GM10248 (cell line): ENCODE data around the gene SDF2L1.
"Not testable (repeated sequence)": the region's sequence is repeated elsewhere in the genome, so short reads cannot be mapped to it uniquely, and the experiment has no call there.

Experiments
- CTCF ChIA-PET: fragments of 300-600 bp; sonication (Branson Sonifier 250); formaldehyde crosslinking; extraction: SDS; loops from one replicate; lab custom pipeline; 2021; ENCODE audit warnings: antibody characterized with exemption; lab: Yijun Ruan, JAX
- POLR2A ChIA-PET: fragments of 350-650 bp; sonication (Branson Sonifier 250); formaldehyde crosslinking; extraction: SDS; loops from one replicate; lab custom pipeline; 2020; ENCODE audit warnings: antibody characterized with exemption; lab: Yijun Ruan, JAX
- DNase-seq: peaks from one replicate; pipeline ENCODE4 v3.0.0; 2012; ENCODE audit errors: extremely low spot score
- TF ChIP-seq, protein P1 (sequence below): IDR thresholded peaks from 2 replicates; pipeline ENCODE4 v1.5.1; 2012; ENCODE audit warnings: mild to moderate bottlenecking, low read depth; ENCODE audit errors: extremely low read depth, missing control alignments, control extremely low read depth

Gene SDF2L1

DNA sequence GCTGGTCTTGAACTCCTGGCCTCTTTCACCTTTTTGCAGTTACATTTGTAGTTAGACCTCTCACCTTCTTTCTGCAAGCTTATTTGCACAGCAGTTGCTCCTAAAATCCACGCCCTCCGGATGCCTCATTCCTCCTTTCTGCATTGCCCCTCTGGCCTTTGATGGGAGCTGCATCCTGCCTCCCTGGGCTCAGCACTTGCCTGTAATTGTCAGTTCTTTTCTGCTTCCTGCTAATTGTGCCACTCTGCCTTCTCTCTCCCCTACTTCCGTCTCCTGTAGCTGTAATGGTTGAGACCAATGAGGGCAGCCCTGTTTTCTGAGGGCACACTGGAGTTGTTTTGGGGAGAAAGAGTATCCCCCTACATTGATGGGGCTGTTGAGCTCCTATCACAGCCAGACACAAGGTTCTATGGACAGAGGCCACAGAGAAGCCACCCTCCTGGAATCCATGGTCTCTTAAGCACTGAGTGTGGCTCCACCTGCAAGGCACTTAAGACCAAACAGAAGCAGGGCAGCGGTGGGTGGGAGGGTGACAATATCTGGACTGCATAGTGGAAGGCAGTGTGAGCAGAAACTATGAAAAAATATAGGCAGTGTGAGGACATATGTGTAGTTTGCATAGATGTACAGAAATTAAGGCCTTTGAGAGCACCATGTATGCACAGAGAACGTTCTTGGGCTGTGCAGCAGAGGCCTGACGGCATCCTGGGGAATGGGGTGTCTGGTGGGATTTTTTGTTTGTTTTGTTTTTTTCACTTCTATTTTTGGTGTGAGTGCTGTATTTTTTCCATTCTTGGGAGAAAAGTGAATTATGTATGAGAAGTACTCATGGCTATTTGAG lies 42.8 kb upstream of the SDF2L1 start:
- TF ChIP-seq, protein P1, sequence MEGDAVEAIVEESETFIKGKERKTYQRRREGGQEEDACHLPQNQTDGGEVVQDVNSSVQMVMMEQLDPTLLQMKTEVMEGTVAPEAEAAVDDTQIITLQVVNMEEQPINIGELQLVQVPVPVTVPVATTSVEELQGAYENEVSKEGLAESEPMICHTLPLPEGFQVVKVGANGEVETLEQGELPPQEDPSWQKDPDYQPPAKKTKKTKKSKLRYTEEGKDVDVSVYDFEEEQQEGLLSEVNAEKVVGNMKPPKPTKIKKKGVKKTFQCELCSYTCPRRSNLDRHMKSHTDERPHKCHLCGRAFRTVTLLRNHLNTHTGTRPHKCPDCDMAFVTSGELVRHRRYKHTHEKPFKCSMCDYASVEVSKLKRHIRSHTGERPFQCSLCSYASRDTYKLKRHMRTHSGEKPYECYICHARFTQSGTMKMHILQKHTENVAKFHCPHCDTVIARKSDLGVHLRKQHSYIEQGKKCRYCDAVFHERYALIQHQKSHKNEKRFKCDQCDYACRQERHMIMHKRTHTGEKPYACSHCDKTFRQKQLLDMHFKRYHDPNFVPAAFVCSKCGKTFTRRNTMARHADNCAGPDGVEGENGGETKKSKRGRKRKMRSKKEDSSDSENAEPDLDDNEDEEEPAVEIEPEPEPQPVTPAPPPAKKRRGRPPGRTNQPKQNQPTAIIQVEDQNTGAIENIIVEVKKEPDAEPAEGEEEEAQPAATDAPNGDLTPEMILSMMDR = no peak
- ChIA-PET POLR2A (no interaction called here), CTCF (interaction anchor here (1.1 to 1.8 kb wide), 2 partner anchors 11 to 30 kb away, joined by 3 to 9 read pairs; partner anchors contain the start of gene YDJC)
- no peak for DNase-seq

DNA sequence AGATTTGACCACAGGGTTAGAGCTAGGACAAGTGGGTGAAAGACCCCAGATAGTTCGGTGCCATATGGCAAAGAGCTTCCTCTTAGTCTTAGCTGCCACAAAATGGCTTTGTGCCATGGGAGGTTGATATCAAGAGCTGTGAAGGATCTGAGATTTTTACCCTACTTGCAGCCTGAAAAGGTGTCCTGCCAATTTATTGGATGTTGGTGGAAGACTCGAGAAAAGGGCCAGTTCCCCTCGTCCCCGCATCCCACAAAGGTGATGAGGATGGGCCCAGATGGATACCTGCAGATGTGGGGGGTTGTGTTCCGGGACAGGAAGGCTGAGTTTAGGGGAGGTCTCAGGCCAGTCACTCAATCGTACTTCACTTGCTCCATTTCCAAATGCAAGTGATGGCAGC lies 39.5 kb upstream of the SDF2L1 start:
- ChIA-PET CTCF (interaction anchor here (1.0 to 1.3 kb wide), 4 partner anchors 11 to 41 kb away, joined by 3 to 4 read pairs (median 4); no protein-coding TSS in a partner anchor), POLR2A (no interaction called here)

DNA sequence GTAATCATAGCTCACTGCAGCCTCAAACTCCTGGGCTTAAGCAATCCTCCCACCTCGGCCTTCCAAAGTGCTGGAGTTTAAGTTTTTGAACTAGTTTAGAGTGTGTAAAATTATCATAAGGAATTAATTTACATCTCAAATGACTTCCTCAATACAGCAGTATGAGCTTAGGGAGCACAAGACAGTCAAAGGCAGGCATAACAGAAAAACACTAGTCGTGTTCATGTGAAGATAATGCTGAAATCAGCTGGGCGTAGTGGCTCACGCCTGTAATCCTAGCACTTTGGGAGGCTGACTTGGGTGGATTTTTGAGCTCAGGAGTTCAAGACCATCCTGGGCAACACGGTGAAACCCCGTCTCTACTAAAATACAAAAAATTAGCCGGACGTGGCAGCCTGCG lies 38.1 kb upstream of the SDF2L1 start:
- TF ChIP-seq, protein P1 = no peak
- no peak for DNase-seq
- CTCF ChIA-PET = interaction anchor here (0.9 to 1.6 kb wide), 6 partner anchors 16 to 43 kb away, joined by 3 to 7 read pairs (median 4); partner anchors contain the start of gene SDF2L1
- POLR2A ChIA-PET = interaction anchor here (0.6 kb wide), 1 partner anchor 18 kb away, joined by 3 read pairs; no protein-coding TSS in a partner anchor

More for the DNA sequence above, 39.5 kb upstream of the SDF2L1 start:
- DNase-seq = no peak
- TF ChIP-seq, protein P1 = no peak

DNA sequence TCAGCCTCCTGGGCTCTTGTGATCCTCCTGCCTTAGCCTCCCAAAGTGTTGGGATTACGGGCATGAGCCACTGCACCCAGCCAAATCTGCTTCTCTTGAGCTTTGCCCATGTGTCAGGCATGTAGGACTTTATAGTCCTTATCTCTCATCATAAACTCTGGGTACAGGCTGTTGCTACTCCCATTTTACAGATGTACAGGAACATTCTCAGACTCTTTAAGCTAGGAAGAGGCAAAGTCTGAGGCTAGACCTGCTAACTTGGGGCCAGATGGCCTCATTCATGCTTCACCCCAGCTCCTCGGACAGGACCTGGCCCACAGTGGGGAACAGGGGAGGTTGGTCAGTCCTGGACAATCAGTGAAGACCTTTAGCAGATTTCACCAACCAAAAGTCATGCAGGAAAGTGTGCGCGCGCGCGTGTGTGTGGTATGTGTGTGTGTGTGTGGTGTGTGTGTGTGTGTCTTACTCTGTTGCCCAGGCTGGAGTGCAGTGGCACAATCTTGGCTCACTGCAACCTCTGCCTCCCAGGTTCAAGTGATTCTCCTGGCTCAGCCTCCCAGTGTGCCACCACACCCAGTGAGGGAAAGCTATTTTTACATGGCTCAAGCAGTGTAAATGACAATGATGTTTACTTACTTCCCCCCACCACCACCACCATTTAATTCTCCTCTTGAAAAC lies 36.1 kb upstream of the SDF2L1 start:
- no peak for DNase-seq
- ChIA-PET CTCF (interaction anchor here (1.0 to 2.5 kb wide), 4 partner anchors 8 to 23 kb away, joined by 4 to 11 read pairs (median 8); partner anchors contain the start of gene YDJC), POLR2A (interaction anchor here (0.6 kb wide), 1 partner anchor 11 kb away, joined by 5 read pairs; no protein-coding TSS in a partner anchor)
- TF ChIP-seq, protein P1 = no peak

DNA sequence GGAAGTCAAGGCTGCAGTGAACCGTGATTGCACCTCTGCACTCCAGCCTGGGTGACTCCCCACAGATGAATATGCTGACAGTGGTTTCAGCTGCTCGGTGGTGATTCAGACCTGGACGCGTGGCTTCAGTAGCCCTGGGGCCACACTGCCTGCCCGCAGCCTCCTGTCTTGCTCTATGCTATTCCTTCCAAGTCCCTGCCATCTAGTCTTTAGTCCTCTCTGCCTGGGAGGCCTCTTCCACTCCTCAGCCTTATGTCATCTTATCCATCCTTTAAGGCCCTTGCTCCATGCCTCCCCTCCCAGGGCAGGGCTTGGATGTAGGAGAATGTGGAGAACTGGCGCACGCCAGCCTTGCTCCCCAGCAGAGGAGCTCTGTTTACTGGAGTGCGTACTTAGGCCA lies 35.3 kb upstream of the SDF2L1 start:
- TF ChIP-seq, protein P1 = no peak
- CTCF ChIA-PET = interaction anchor here (1.0 to 2.5 kb wide), 5 partner anchors 9 to 40 kb away, joined by 4 to 11 read pairs (median 5); partner anchors contain the start of gene YDJC
- DNase-seq = no peak
- POLR2A ChIA-PET = no interaction called here

DNA sequence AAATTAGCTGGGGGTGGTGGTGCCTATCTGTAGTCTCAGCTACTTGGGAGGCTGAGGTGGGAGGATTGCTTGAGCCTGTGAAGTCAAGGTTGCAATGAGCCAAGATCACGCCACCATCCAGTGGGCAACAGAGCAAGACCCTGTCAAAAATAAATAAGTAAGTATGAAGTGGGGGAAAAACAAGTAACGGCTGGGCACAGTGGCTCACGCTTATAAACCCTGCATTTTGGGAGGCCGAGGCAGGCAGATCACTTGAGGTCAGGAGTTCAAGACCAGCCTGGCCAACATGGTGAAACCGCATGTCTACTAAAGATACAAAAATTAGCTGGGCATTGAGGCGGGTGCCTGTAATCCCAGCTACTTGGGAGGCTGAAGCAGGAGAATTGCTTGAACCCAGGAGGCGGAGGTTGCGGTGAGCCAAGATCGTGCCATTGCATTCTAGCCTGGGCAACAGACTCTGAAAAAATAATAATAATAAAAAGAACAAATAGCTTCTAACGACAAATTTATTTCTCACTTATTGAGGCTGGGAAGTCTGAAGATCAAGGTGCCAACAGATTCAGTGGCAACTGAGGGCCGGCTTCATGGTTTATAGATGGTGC lies 32.4 kb upstream of the SDF2L1 start:
- POLR2A ChIA-PET, DNase-seq: not testable (repeated sequence)
- CTCF ChIA-PET = interaction anchor here (1.2 to 1.6 kb wide), 6 partner anchors 11 to 37 kb away, joined by 3 to 6 read pairs (median 4); partner anchors contain the start of genes SDF2L1 and YDJC
